ENCODE results near the gene FCRL1.

- TF ChIP-seq POLR2A (IDR thresholded peaks at IDR 0.05) (no peak), EP300 (IDR thresholded peaks at IDR 0.05; ENCODE audit: low read depth) (no peak), POLR2AphosphoS5 (IDR thresholded peaks at IDR 0.05) (no peak)
- TF ChIP-seq, protein P1, sequence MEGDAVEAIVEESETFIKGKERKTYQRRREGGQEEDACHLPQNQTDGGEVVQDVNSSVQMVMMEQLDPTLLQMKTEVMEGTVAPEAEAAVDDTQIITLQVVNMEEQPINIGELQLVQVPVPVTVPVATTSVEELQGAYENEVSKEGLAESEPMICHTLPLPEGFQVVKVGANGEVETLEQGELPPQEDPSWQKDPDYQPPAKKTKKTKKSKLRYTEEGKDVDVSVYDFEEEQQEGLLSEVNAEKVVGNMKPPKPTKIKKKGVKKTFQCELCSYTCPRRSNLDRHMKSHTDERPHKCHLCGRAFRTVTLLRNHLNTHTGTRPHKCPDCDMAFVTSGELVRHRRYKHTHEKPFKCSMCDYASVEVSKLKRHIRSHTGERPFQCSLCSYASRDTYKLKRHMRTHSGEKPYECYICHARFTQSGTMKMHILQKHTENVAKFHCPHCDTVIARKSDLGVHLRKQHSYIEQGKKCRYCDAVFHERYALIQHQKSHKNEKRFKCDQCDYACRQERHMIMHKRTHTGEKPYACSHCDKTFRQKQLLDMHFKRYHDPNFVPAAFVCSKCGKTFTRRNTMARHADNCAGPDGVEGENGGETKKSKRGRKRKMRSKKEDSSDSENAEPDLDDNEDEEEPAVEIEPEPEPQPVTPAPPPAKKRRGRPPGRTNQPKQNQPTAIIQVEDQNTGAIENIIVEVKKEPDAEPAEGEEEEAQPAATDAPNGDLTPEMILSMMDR (IDR thresholded peaks at IDR 0.05): no peak
Measured at GRCh38 chr1:157758018-157758417, 61.9 kb downstream of the FCRL1 start.
